ENCODE results near the gene MR1. TPM values are rescaled to one million over a fixed set of nuclear protein-coding genes. Genes with fewer than 3 reads are reported as not detected.
A peak's percentile ranks its signal among the peaks of the same experiment; 100 is the strongest.

MR1 gene
- total and polyA plus RNA-seq, 9 of the 15 experiments (the other 6 are each of a cell fraction or from before 2014, with no cell fraction given): 9.7 to 21.7 (median 15.6) TPM

- TF ChIP-seq ZNF699 (CRISPR knock-in tag; IDR thresholded peaks at IDR 0.05; ENCODE audit: insufficient replicate concordance): no peak
- TF ChIP-seq MIER1 (IDR thresholded peaks at IDR 0.05; ENCODE audit: low read depth): no peak
- no peak for TF ChIP-seq EZH2 (IDR thresholded peaks at IDR 0.05; ENCODE audit: borderline replicate concordance, low read depth, low read length)
- TF ChIP-seq ZNF121 (CRISPR knock-in tag; conservative IDR thresholded peaks at IDR 0.05): no peak
- no peak for TF ChIP-seq JUNB (CRISPR knock-in tag; conservative IDR thresholded peaks at IDR 0.05)
- no peak for TF ChIP-seq ZNF431 (CRISPR knock-in tag; IDR thresholded peaks at IDR 0.05)
- no peak for TF ChIP-seq ZNF134 (CRISPR knock-in tag; conservative IDR thresholded peaks at IDR 0.05)
- TF ChIP-seq CBFA2T3 (IDR thresholded peaks at IDR 0.05): peak; percentile 57; the same call in 1 of the 2 replicates
- no peak for TF ChIP-seq NFATC3 (IDR thresholded peaks at IDR 0.05)
- TF ChIP-seq SMAD2 (IDR thresholded peaks at IDR 0.05; ENCODE audit: low read depth, low read length): no peak
- no peak for TF ChIP-seq SAP30 (IDR thresholded peaks at IDR 0.05; ENCODE audit: borderline replicate concordance, insufficient read depth, low read depth, low read length, poor library complexity, severe bottlenecking)
- no peak for TF ChIP-seq WHSC1 (IDR thresholded peaks at IDR 0.05; ENCODE audit: low read length)
- TF ChIP-seq SLC30A9 (CRISPR knock-in tag; IDR thresholded peaks at IDR 0.05): no peak
- no peak for TF ChIP-seq NFIX (CRISPR knock-in tag; IDR thresholded peaks at IDR 0.05; ENCODE audit: low read depth)
- no peak for TF ChIP-seq ZNF644 (tag; IDR thresholded peaks at IDR 0.05; ENCODE audit: low read depth)
- no peak for TF ChIP-seq NEUROD1 (IDR thresholded peaks at IDR 0.05; ENCODE audit: borderline replicate concordance, low read depth, low read length, partially characterized antibody)
- TF ChIP-seq TBP (optimal IDR thresholded peaks at IDR 0.05; ENCODE audit: low read depth, low read length): no peak
- TF ChIP-seq HDAC2 (IDR thresholded peaks at IDR 0.05): no peak
- TF ChIP-seq ZNF311 (CRISPR knock-in tag; IDR thresholded peaks at IDR 0.05): no peak
- no peak for TF ChIP-seq HCFC1 (IDR thresholded peaks at IDR 0.05; ENCODE audit: low read depth, low read length)
- TF ChIP-seq COPS2 (conservative IDR thresholded peaks at IDR 0.05): no peak
- TF ChIP-seq FOSL1 (tag; conservative IDR thresholded peaks at IDR 0.05): 0 out of 2 replicates have a peak, but pooled peaks have one; percentile 5
- TF ChIP-seq KLF6 (CRISPR knock-in tag; IDR thresholded peaks at IDR 0.05; ENCODE audit: borderline replicate concordance): no peak
- TF ChIP-seq RAD21 (CRISPR knock-in tag; conservative IDR thresholded peaks at IDR 0.05 in 1 of 2, IDR thresholded peaks at IDR 0.05 in 1 of 2): no peak
- TF ChIP-seq CBX8 (IDR thresholded peaks at IDR 0.05; ENCODE audit: borderline replicate concordance, extremely low read depth, low read depth, low read length, poor library complexity, severe bottlenecking): no peak
- no peak for TF ChIP-seq SP1 (CRISPR knock-in tag; IDR thresholded peaks at IDR 0.05)
- TF ChIP-seq, protein P1, sequence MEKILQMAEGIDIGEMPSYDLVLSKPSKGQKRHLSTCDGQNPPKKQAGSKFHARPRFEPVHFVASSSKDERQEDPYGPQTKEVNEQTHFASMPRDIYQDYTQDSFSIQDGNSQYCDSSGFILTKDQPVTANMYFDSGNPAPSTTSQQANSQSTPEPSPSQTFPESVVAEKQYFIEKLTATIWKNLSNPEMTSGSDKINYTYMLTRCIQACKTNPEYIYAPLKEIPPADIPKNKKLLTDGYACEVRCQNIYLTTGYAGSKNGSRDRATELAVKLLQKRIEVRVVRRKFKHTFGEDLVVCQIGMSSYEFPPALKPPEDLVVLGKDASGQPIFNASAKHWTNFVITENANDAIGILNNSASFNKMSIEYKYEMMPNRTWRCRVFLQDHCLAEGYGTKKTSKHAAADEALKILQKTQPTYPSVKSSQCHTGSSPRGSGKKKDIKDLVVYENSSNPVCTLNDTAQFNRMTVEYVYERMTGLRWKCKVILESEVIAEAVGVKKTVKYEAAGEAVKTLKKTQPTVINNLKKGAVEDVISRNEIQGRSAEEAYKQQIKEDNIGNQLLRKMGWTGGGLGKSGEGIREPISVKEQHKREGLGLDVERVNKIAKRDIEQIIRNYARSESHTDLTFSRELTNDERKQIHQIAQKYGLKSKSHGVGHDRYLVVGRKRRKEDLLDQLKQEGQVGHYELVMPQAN (IDR thresholded peaks at IDR 0.05; ENCODE audit: borderline replicate concordance): no peak
- TF ChIP-seq RCOR1 (IDR thresholded peaks at IDR 0.05; ENCODE audit: borderline replicate concordance in 1 of 2, low read depth in 2 of 2, low read length in 2 of 2): 0 out of 4 replicates have a peak, but pooled peaks of 1 of the 2 experiments have one; percentile 27
- TF ChIP-seq TRIM24 (IDR thresholded peaks at IDR 0.05): no peak
Measured at GRCh38 chr1:181036107-181036836, 2.5 kb downstream of the MR1 start (continued).
